ENCODE measurements around the gene PCDHB14. TPM values are rescaled to one million over a fixed set of nuclear protein-coding genes. Genes with fewer than 3 reads are reported as not detected.
"Not testable (repeated sequence)": the region's sequence is repeated elsewhere in the genome, so short reads cannot be mapped to it uniquely, and the experiment has no call there.

PCDHB14 gene
- total and polyA plus RNA-seq, 11 donors = 0.91 to 6.1 (median 3.8) TPM

- ATAC-seq (peak; percentile 26 to 60 (median 32)), DNase-seq (peak in 2 of 5 donors; percentile 19 to 30)
- H3K4me1 ChIP-seq = peaks cover 0 to 2% (median 0%) of the 10 kb centered on the region in 12 donors
- intact Hi-C loops (cut with DNase I) = loop anchor here in 8 of 10 donors (2.0 to 10.0 kb wide), 6 partner anchors 50 to 320 kb away; partner anchors contain the start of genes PCDHB10 (in 1 of the 8), PCDHB11 (in 1 of the 8), PCDHGA9 (in 1 of the 8) and PCDHGB6 (in 1 of the 8)
- peaks cover 0 to 19% (median 4%) of the 10 kb centered on the region in 9 donors for H3K27me3 ChIP-seq
- peak in 11 of 12 donors; percentile 18 to 58 (median 45) for TF ChIP-seq CTCF (IDR thresholded peaks at IDR 0.05)
- no peak for TF ChIP-seq POLR2A (IDR thresholded peaks at IDR 0.05)
- WGBS, 4 donors = 6 to 9% (median 8%) methylated on average over 16 of the region's 16 CpGs
- peaks cover 0 to 100% (median 86%) of the 10 kb centered on the region in 12 donors for H3K9me3 ChIP-seq
- H3K36me3 ChIP-seq = peaks cover 0 to 20% (median 0%) of the 10 kb centered on the region in 9 donors
- H3K27ac ChIP-seq = peak within 1 kb of the TSS in 2 of 12 donors; percentile 18 to 62
- peak within 1 kb of the TSS in 11 of 12 donors; percentile 23 to 60 (median 50) for H3K4me3 ChIP-seq
These were observed 22.1 kb downstream of the PCDHB14 start, which contains the start of gene PCDHB15 for GRCh38 chr5:141245250-141245717. PCDHB15 (plus strand) TSS chr5:141245395; CDS start chr5:141245579, 184 bp downstream.

GRCh38 chr5:141246971-141247370 is 23.8 kb downstream of the PCDHB14 start:
- not testable (repeated sequence) for H3K4me3 ChIP-seq, ATAC-seq, DNase-seq, H3K27ac ChIP-seq, H3K4me1 ChIP-seq
- intact Hi-C loops (cut with DNase I) = loop anchor here in 7 of 10 donors (5.0 to 10.0 kb wide), 5 partner anchors 52 to 318 kb away; partner anchors contain the start of genes PCDHB10 (in 1 of the 7), PCDHB11 (in 1 of the 7), PCDHGA9 (in 1 of the 7) and PCDHGB6 (in 1 of the 7)
- 34 to 51% (median 42%) methylated on average over 14 to 34 of the region's 42 CpGs; no CpG with 5 or more reads in 1 of the 4 donors for WGBS, 4 donors
- peaks cover 0 to 100% (median 86%) of the 10 kb centered on the region in 12 donors for H3K9me3 ChIP-seq
- peaks cover 0 to 20% (median 0%) of the 10 kb centered on the region in 9 donors for H3K36me3 ChIP-seq
- H3K27me3 ChIP-seq = peaks cover 0 to 11% (median 0%) of the 10 kb centered on the region in 9 donors

GRCh38 chr5:141247434-141247833 is 24.3 kb downstream of the PCDHB14 start:
- H3K9me3 ChIP-seq = peaks cover 0 to 100% (median 86%) of the 10 kb centered on the region in 12 donors
- not testable (repeated sequence) for H3K27ac ChIP-seq, H3K4me3 ChIP-seq, DNase-seq, ATAC-seq, H3K27me3 ChIP-seq, H3K4me1 ChIP-seq
- intact Hi-C loops (cut with DNase I) = loop anchor here in 7 of 10 donors (5.0 to 10.0 kb wide), 5 partner anchors 53 to 317 kb away; partner anchors contain the start of genes PCDHB10 (in 1 of the 7), PCDHB11 (in 1 of the 7), PCDHGA9 (in 1 of the 7) and PCDHGB6 (in 1 of the 7)
- 45 to 53% (median 49%) methylated on average over 16 to 34 of the region's 34 CpGs for WGBS, 4 donors
- peaks cover 0 to 20% (median 0%) of the 10 kb centered on the region in 9 donors for H3K36me3 ChIP-seq

- peaks cover 0 to 2% (median 0%) of the 10 kb centered on the region in 12 donors for H3K4me1 ChIP-seq
- no peak for TF ChIP-seq CTCF (IDR thresholded peaks at IDR 0.05)
- no peak for TF ChIP-seq POLR2A (IDR thresholded peaks at IDR 0.05)
- no peak for ATAC-seq
- H3K9me3 ChIP-seq = peaks cover 0 to 100% (median 95%) of the 10 kb centered on the region in 12 donors
- no peak overlapping the region for H3K27ac ChIP-seq
- H3K4me3 ChIP-seq = no peak overlapping the region
- H3K27me3 ChIP-seq = no peaks in the 10 kb centered on the region
- intact Hi-C loops (cut with DNase I) = no loop called here
- DNase-seq = no peak
- H3K36me3 ChIP-seq = peaks cover 0 to 24% (median 0%) of the 10 kb centered on the region in 9 donors
These were observed 27.4 kb downstream of the PCDHB14 start for GRCh38 chr5:141250576-141250975.

GRCh38 chr5:141258464-141258863 is 35.3 kb downstream of the PCDHB14 start:
- no peak for ATAC-seq
- intact Hi-C loops (cut with DNase I) = no loop called here

More at GRCh38 chr5:141258464-141258863, 35.3 kb downstream of the PCDHB14 start:
- Histone ChIP-seq H3K9me3 (peaks cover 13 to 100% (median 100%) of the 10 kb centered on the region in 12 donors), H3K4me3 (no peak overlapping the region), H3K27ac (no peak overlapping the region), H3K36me3 (peaks cover 0 to 13% (median 0%) of the 10 kb centered on the region in 9 donors), H3K4me1 (no peaks in the 10 kb centered on the region), H3K27me3 (no peaks in the 10 kb centered on the region)
- TF ChIP-seq POLR2A (IDR thresholded peaks at IDR 0.05) = no peak
- TF ChIP-seq CTCF (IDR thresholded peaks at IDR 0.05) = no peak
- no peak for DNase-seq
